GM18499 (cell line): ENCODE measurements around the gene PDE9A.

ENCODE experiments used
- ATAC-seq: cut with Tn5 transposase; IDR thresholded peaks from one replicate; pipeline ENCODE4 v1.9.1; 2021; ENCODE audit warnings: moderate number of reproducible peaks; ENCODE audit not compliant: insufficient read depth, unreplicated experiment

PDE9A gene

GRCh38 chr21:42733874-42734273, 80.5 kb downstream of the PDE9A start:
- no peak for ATAC-seq

- ATAC-seq = no peak
Observed at GRCh38 chr21:42734323-42734971, 81.0 kb downstream of the PDE9A start.

GRCh38 chr21:42735061-42735460, 81.6 kb downstream of the PDE9A start:
- no peak for ATAC-seq

- ATAC-seq = no peak
Observed at GRCh38 chr21:42735944-42736343, 82.5 kb downstream of the PDE9A start.

GRCh38 chr21:42736646-42737350, 83.4 kb downstream of the PDE9A start:
- ATAC-seq = no peak

- ATAC-seq = no peak
Observed at GRCh38 chr21:42737951-42738590, 84.7 kb downstream of the PDE9A start.

GRCh38 chr21:42739061-42739931, 85.9 kb downstream of the PDE9A start:
- ATAC-seq = no peak

GRCh38 chr21:42740405-42740909, 87.0 kb downstream of the PDE9A start:
- no peak for ATAC-seq

- ATAC-seq = no peak
Observed at GRCh38 chr21:42741066-42741465, 87.6 kb downstream of the PDE9A start.

GRCh38 chr21:42744520-42745445, 91.4 kb downstream of the PDE9A start:
- no peak for ATAC-seq

GRCh38 chr21:42745511-42746239, 92.3 kb downstream of the PDE9A start:
- ATAC-seq = no peak

GRCh38 chr21:42746240-42746592, 92.8 kb downstream of the PDE9A start:
- no peak for ATAC-seq

- ATAC-seq = no peak
Observed at GRCh38 chr21:42746593-42747275, 93.3 kb downstream of the PDE9A start.

- ATAC-seq = no peak
Observed at GRCh38 chr21:42747276-42747701, 93.9 kb downstream of the PDE9A start.

- no peak for ATAC-seq
Observed at GRCh38 chr21:42747746-42748351, 94.4 kb downstream of the PDE9A start.

GRCh38 chr21:42748620-42749176, 95.3 kb downstream of the PDE9A start:
- ATAC-seq = no peak

- ATAC-seq = no peak
Observed at GRCh38 chr21:42750737-42751530, 97.5 kb downstream of the PDE9A start.
